NCI-H2107 (cell line): ENCODE results near the gene GABPB1.

ENCODE experiments used
- DNase-seq: peaks from one replicate; lab custom pipeline; 2025; lab: John Stamatoyannopoulos, UW

GABPB1 gene

GRCh38 chr15:50241684-50242450 lies 113.1 kb downstream of the GABPB1 start:
- DNase-seq, result no peak

- no peak for DNase-seq
Measured at GRCh38 chr15:50238255-50238654, 116.7 kb downstream of the GABPB1 start.

GRCh38 chr15:50236433-50236832 lies 118.6 kb downstream of the GABPB1 start:
- no peak for DNase-seq

DNA sequence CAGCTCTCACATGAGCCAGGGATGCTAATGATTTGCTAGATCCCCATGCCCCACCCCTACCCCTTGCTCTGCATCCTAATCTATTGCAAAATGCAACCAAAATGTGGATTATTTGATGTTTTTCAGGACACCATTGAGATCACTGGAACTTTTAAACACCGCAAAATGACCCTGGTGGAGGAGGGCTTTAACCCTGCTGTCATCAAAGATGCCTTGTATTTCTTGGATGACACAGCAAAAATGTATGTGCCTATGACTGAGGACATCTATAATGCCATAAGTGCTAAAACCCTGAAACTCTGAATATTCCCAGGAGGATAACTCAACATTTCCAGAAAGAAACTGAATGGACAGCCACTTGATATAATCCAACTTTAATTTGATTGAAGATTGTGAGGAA lies 119.2 kb downstream of the GABPB1 start:
- no peak for DNase-seq

DNA sequence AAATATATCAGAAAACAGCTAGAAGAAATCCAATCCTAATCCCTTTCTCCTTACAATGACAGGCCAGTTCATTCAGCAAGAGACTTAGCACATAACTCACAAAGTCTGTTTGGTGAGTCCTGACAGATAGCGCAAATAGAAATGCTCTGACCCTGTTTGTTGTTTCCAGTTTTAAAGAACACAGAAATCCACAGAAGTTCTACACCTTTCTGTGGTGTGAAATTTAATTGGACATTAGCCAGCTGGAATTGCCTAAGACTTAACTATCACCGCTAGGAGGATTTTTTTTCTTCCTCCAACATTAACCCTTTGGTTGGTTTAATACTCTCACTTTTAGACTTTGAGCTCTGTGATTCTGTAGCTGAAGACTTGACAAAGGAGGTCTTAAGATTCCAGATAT lies 120.2 kb downstream of the GABPB1 start:
- DNase-seq, result no peak

DNA sequence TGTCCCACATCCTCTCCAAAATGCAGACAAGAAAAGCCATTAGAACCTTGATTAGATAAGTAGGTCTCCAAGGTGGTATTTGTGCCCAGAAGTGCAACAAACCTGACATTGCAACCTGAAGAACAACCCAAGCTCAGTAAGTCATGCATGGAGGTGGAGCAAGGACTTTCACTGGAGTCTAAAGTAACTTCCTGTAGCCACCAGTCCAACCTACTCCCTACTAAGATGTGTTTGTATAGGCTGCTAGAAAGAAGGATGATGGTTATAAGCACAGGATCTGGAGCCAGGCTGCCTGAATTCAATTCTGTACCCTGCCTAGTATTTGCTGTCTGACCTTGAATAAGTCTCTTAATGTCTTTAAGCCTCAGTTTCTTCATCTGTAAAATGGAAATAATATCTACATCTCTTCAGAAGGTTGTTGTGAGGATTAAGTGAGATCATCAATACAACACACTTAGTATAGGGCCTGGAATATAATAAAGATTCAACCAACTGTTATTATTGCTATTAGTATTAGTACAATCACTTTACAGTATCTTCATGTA lies 121.7 kb downstream of the GABPB1 start:
- no peak for DNase-seq

GRCh38 chr15:50232791-50233190 lies 122.2 kb downstream of the GABPB1 start:
- DNase-seq, result no peak

DNA sequence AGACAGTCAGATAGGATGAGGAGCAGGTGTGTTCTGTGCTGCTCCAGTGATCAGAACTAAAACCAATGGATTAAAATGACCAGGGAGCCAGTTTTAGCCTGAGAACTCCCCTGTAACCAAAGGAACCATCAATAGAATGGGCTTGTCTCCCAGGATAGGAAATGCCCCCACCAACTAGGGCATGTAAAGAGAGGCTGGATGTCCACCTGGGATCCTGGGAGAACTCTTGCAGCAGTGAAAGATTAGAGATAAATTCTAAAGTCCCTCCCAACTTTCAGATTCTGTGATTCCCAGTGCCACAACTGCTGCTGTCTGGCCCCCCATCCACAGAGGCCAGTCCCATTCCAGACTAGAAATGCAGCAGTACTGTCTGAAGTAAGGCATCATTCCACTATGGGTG lies 123.2 kb downstream of the GABPB1 start:
- no peak for DNase-seq

- DNase-seq, result no peak
Measured at GRCh38 chr15:50229336-50229735, 125.7 kb downstream of the GABPB1 start.

DNA sequence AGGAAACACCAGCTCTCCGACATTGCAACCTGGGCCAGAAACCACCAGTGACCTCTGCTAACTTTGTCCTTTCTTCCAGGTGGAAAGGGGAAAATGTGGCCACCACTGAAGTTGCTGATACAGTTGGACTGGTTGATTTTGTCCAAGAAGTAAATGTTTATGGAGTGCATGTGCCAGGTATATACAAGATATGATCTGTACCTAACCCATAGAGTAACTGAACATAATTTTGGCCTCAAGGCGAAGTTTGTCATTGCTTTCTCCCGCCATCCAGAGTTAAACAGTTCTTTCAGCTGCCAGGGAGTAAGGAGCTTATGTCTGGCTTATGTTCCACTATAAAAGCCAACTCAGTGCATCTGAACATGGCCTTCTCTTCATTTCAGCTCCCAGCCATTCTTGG lies 126.1 kb downstream of the GABPB1 start:
- no peak for DNase-seq

- no peak for DNase-seq
Measured at GRCh38 chr15:50227076-50227475, 127.9 kb downstream of the GABPB1 start.

GRCh38 chr15:50225938-50226337 lies 129.1 kb downstream of the GABPB1 start:
- DNase-seq, result no peak
